Stimulated activated CD8-positive, alpha-beta memory T cell treated with anti-CD3 and anti-CD28 coated beads, Interleukin-2, amount 100 ng/mL, for 48 hours (primary cell): ENCODE data around the gene KIFC1.
"Not testable (repeated sequence)": the region's sequence is repeated elsewhere in the genome, so short reads cannot be mapped to it uniquely, and the experiment has no call there.

Source experiments
- DNase-seq, 2 donors: peaks; one replicate each; pipeline ENCODE4 v3.0.0-alpha.2; 2020; ENCODE audit warnings: low read depth in 2 of 2

KIFC1 gene

GRCh38 chr6:33375143-33375671, 16.4 kb upstream of the KIFC1 start:
- DNase-seq = no peak

GRCh38 chr6:33377171-33377570, 14.5 kb upstream of the KIFC1 start:
- no peak for DNase-seq

- DNase-seq = not testable (repeated sequence)
Measured at GRCh38 chr6:33379184-33379583, 12.4 kb upstream of the KIFC1 start.

GRCh38 chr6:33380272-33380981, 11.2 kb upstream of the KIFC1 start:
- DNase-seq = no peak

- no peak for DNase-seq
Measured at GRCh38 chr6:33383427-33384185, 8.0 kb upstream of the KIFC1 start.

- no peak for DNase-seq
Measured at GRCh38 chr6:33384581-33385020, 7.0 kb upstream of the KIFC1 start.

- DNase-seq = no peak
Measured at GRCh38 chr6:33390173-33390572, 1.4 kb upstream of the KIFC1 start.

- DNase-seq = no peak
Measured at GRCh38 chr6:33390767-33391277, 801 bp upstream of the KIFC1 start.

GRCh38 chr6:33391922-33392594, 435 bp downstream of the KIFC1 start:
- peak; percentile 32 to 54 for DNase-seq

- no peak for DNase-seq
Measured at GRCh38 chr6:33392595-33392948, 949 bp downstream of the KIFC1 start.

- DNase-seq = no peak
Measured at GRCh38 chr6:33392979-33393378, 1.4 kb downstream of the KIFC1 start.

GRCh38 chr6:33397541-33397940, 5.9 kb downstream of the KIFC1 start:
- DNase-seq = no peak

- DNase-seq = not testable (repeated sequence)
Measured at GRCh38 chr6:33398601-33399000, 7.0 kb downstream of the KIFC1 start.

- DNase-seq = not testable (repeated sequence)
Measured at GRCh38 chr6:33399881-33400280, 8.3 kb downstream of the KIFC1 start.

- no peak for DNase-seq
Measured at GRCh38 chr6:33404884-33405283, 13.3 kb downstream of the KIFC1 start.

GRCh38 chr6:33405386-33405940, 13.8 kb downstream of the KIFC1 start:
- no peak for DNase-seq

- no peak for DNase-seq
Measured at GRCh38 chr6:33406126-33406525, 14.5 kb downstream of the KIFC1 start.

GRCh38 chr6:33407132-33407718, 15.6 kb downstream of the KIFC1 start:
- DNase-seq = no peak

- peak; percentile 97 to 98 for DNase-seq
Measured at GRCh38 chr6:33410050-33410710, 18.6 kb downstream of the KIFC1 start.

GRCh38 chr6:33410711-33411631, 19.3 kb downstream of the KIFC1 start, which contains the start of gene PHF1:
Gene PHF1, plus strand, starts transcription at chr6:33411014. Its CDS starts 1,250 bp downstream, at chr6:33412264.
- peak in 1 of 2 donors; percentile 66 for DNase-seq
